Measurements from ENCODE around the gene APOC4. TPM values are rescaled to one million over a fixed set of nuclear protein-coding genes. Genes with fewer than 3 reads are reported as not detected.

APOC4 gene
- total RNA-seq, result not detected

GRCh38 chr19:44942067-44942571, at the start of gene APOC4:
TSS of gene APOC4 (plus strand) at chr19:44942237. CDS start at chr19:44942278, 41 bp downstream.
- Histone ChIP-seq H3K27ac (no peak within 1 kb of the TSS), H3K4me3 (no peak within 1 kb of the TSS), H3K27me3 (no peaks in the 10 kb centered on the region), H3K9me3 (no peaks in the 10 kb centered on the region), H3K4me1 (no peaks in the 10 kb centered on the region), H3K36me3 (no peaks in the 10 kb centered on the region)
- TF ChIP-seq CTCF (IDR thresholded peaks at IDR 0.05) (no peak), POLR2AphosphoS5 (IDR thresholded peaks at IDR 0.05) (no peak), POLR2A (IDR thresholded peaks at IDR 0.05) (no peak)
- no peak for DNase-seq (ENCODE audit: low spot score in 2 of 2)
- intact Hi-C loops (cut with DNase I; ENCODE audit: low total_unique reads), result no loop called here

GRCh38 chr19:44892932-44893331, 49.1 kb upstream of the APOC4 start:
- Histone ChIP-seq H3K36me3 (no peaks in the 10 kb centered on the region), H3K27ac (no peak overlapping the region), H3K9me3 (no peaks in the 10 kb centered on the region), H3K27me3 (no peaks in the 10 kb centered on the region), H3K4me3 (no peak overlapping the region), H3K4me1 (peaks cover 11 to 16% of the 10 kb centered on the region in 2 donors)
- intact Hi-C loops (cut with DNase I; ENCODE audit: low total_unique reads), result no loop called here
- no peak for DNase-seq (ENCODE audit: low spot score in 2 of 2)
- TF ChIP-seq POLR2A (IDR thresholded peaks at IDR 0.05) (no peak), CTCF (IDR thresholded peaks at IDR 0.05) (no peak), POLR2AphosphoS5 (IDR thresholded peaks at IDR 0.05) (no peak)

GRCh38 chr19:44893332-44894051, 48.5 kb upstream of the APOC4 start:
- Histone ChIP-seq H3K9me3 (no peaks in the 10 kb centered on the region), H3K27ac (no peak overlapping the region), H3K4me1 (peaks cover 11 to 16% of the 10 kb centered on the region in 2 donors), H3K27me3 (no peaks in the 10 kb centered on the region), H3K4me3 (no peak overlapping the region), H3K36me3 (no peaks in the 10 kb centered on the region)
- intact Hi-C loops (cut with DNase I; ENCODE audit: low total_unique reads), result no loop called here
- no peak for TF ChIP-seq POLR2A (IDR thresholded peaks at IDR 0.05)
- no peak for TF ChIP-seq CTCF (IDR thresholded peaks at IDR 0.05)
- TF ChIP-seq POLR2AphosphoS5 (IDR thresholded peaks at IDR 0.05), result no peak
- DNase-seq (ENCODE audit: low spot score in 2 of 2), result no peak

- DNase-seq (ENCODE audit: low spot score in 2 of 2), result no peak
- Histone ChIP-seq H3K9me3 (no peaks in the 10 kb centered on the region), H3K4me1 (peaks cover 11 to 16% of the 10 kb centered on the region in 2 donors), H3K27me3 (no peaks in the 10 kb centered on the region), H3K27ac (no peak overlapping the region), H3K36me3 (no peaks in the 10 kb centered on the region), H3K4me3 (no peak overlapping the region)
- TF ChIP-seq POLR2A (IDR thresholded peaks at IDR 0.05) (no peak), POLR2AphosphoS5 (IDR thresholded peaks at IDR 0.05) (no peak), CTCF (IDR thresholded peaks at IDR 0.05) (no peak)
- intact Hi-C loops (cut with DNase I; ENCODE audit: low total_unique reads), result no loop called here
Observed at GRCh38 chr19:44894052-44894400, 48.0 kb upstream of the APOC4 start.

- H3K4me3 ChIP-seq, result no peak overlapping the region
- intact Hi-C loops (cut with DNase I; ENCODE audit: low total_unique reads), result no loop called here
- H3K27me3 ChIP-seq, result no peaks in the 10 kb centered on the region
- H3K9me3 ChIP-seq, result no peaks in the 10 kb centered on the region
- DNase-seq (ENCODE audit: low spot score in 2 of 2), result no peak
- no peak overlapping the region for H3K27ac ChIP-seq
- H3K4me1 ChIP-seq, result peaks cover 11% of the 10 kb centered on the region in 2 donors
- no peaks in the 10 kb centered on the region for H3K36me3 ChIP-seq
- TF ChIP-seq CTCF (IDR thresholded peaks at IDR 0.05) (no peak), POLR2A (IDR thresholded peaks at IDR 0.05) (no peak), POLR2AphosphoS5 (IDR thresholded peaks at IDR 0.05) (no peak)
Observed at GRCh38 chr19:44894946-44895345, 47.1 kb upstream of the APOC4 start.
